H9 (cell line): Measurements from ENCODE around the gene VSIG2. TPM values are rescaled to one million over a fixed set of nuclear protein-coding genes. Genes with fewer than 3 reads are reported as not detected.
A peak's percentile ranks its signal among the peaks of the same experiment; 100 is the strongest.

ENCODE experiments used
- DNase-seq: peaks from one replicate; pipeline ENCODE4 v3.0.0-alpha.2; 2017
- H2AFZ ChIP-seq: one replicate; pipeline ENCODE4 v1.6.1; 2013; ENCODE audit warnings: mild to moderate bottlenecking, low read length, control low read depth, moderate library complexity
- H2AK5ac ChIP-seq: 2 replicates; pipeline ENCODE4 v1.6.1; 2013; ENCODE audit warnings: low read length, control low read depth, mixed read lengths; ENCODE audit not compliant: insufficient read length
- H2BK120ac ChIP-seq: one replicate; pipeline ENCODE4 v1.6.1; 2013; ENCODE audit warnings: low read depth, mild to moderate bottlenecking, low read length, control low read depth, inconsistent platforms; ENCODE audit not compliant: poor library complexity, severe bottlenecking
- H2BK12ac ChIP-seq: 2 replicates; pipeline ENCODE4 v1.6.1; 2013; ENCODE audit warnings: low read length, control low read depth, mixed read lengths, low read depth; ENCODE audit not compliant: insufficient read length
- H2BK15ac ChIP-seq: 2 replicates; pipeline ENCODE4 v1.6.1; 2013; ENCODE audit warnings: low read depth, low read length, control low read depth
- H2BK20ac ChIP-seq: one replicate; pipeline ENCODE4 v1.6.1; 2013; ENCODE audit warnings: low read depth, mild to moderate bottlenecking, low read length, control low read depth, inconsistent platforms; ENCODE audit not compliant: poor library complexity, severe bottlenecking
- H2BK5ac ChIP-seq: 2 replicates; pipeline ENCODE4 v1.6.1; 2013; ENCODE audit warnings: low read length, control low read depth, mixed read lengths; ENCODE audit not compliant: insufficient read length
- H3K14ac ChIP-seq: 2 replicates; pipeline ENCODE4 v1.6.1; 2013; ENCODE audit warnings: low read length, control low read depth; ENCODE audit not compliant: insufficient read depth
- H3K18ac ChIP-seq: 2 replicates; pipeline ENCODE4 v1.6.1; 2013; ENCODE audit warnings: low read depth, mild to moderate bottlenecking, mixed read lengths, low read length, control low read depth; ENCODE audit not compliant: insufficient read length
- H3K23ac ChIP-seq: 2 replicates; pipeline ENCODE4 v1.6.1; 2013; ENCODE audit warnings: low read length, control low read depth, mixed read lengths, low read depth; ENCODE audit not compliant: insufficient read length
- H3K23me2 ChIP-seq: 2 replicates; pipeline ENCODE4 v1.6.1; 2013; ENCODE audit warnings: low read depth, mild to moderate bottlenecking, mixed read lengths, low read length, control low read depth; ENCODE audit not compliant: insufficient read length, poor library complexity, severe bottlenecking
- H3K27ac ChIP-seq: 2 replicates; pipeline ENCODE4 v1.5.1; 2013; ENCODE audit warnings: low read length, control low read depth, mixed read lengths, low read depth; ENCODE audit not compliant: insufficient read length
- H3K27me3 ChIP-seq: 2 replicates; pipeline ENCODE4 v1.6.1; 2013; ENCODE audit warnings: low read length, control low read depth, inconsistent platforms; ENCODE audit not compliant: insufficient read depth
- H3K4ac ChIP-seq: 2 replicates; pipeline ENCODE4 v1.6.1; 2013; ENCODE audit warnings: low read depth, mild to moderate bottlenecking, control low read depth, inconsistent platforms, low read length, moderate library complexity
- H3K4me1 ChIP-seq: 2 replicates; pipeline ENCODE4 v1.6.1; 2013; ENCODE audit warnings: low read length, control low read depth, inconsistent platforms; ENCODE audit not compliant: insufficient read depth
- H3K4me2 ChIP-seq: 2 replicates; pipeline ENCODE4 v1.6.1; 2013; ENCODE audit warnings: low read length, control low read depth, mixed read lengths; ENCODE audit not compliant: insufficient read length, insufficient read depth
- H3K56ac ChIP-seq: 2 replicates; pipeline ENCODE4 v1.6.1; 2013; ENCODE audit warnings: low read depth, mild to moderate bottlenecking, mixed read lengths, low read length, control low read depth; ENCODE audit not compliant: insufficient read length
- H3K79me1 ChIP-seq: 2 replicates; pipeline ENCODE4 v1.6.1; 2013; ENCODE audit warnings: low read depth, mild to moderate bottlenecking, moderate library complexity, low read length, control low read depth, inconsistent platforms; ENCODE audit not compliant: insufficient read depth, poor library complexity, severe bottlenecking
- H3K79me2 ChIP-seq: 2 replicates; pipeline ENCODE4 v1.6.1; 2013; ENCODE audit warnings: low read length, control low read depth, inconsistent platforms; ENCODE audit not compliant: insufficient read depth
- H3K9ac ChIP-seq: 2 replicates; pipeline ENCODE4 v1.6.1; 2013; ENCODE audit warnings: low read length, control low read depth, mixed read lengths; ENCODE audit not compliant: insufficient read length; ENCODE audit errors: extremely low read depth
- H3K9me3 ChIP-seq: one replicate; pipeline ENCODE4 v1.6.1; 2013; ENCODE audit warnings: low read depth, low read length, inconsistent platforms; ENCODE audit not compliant: control insufficient read depth
- H3T11ph ChIP-seq: one replicate; pipeline ENCODE4 v1.6.1; 2013; ENCODE audit warnings: mild to moderate bottlenecking, low read length, control low read depth, inconsistent platforms
- H4K20me1 ChIP-seq: one replicate; pipeline ENCODE4 v1.6.1; 2013; ENCODE audit not compliant: control insufficient read depth, insufficient read length, insufficient read depth
- H4K5ac ChIP-seq: 2 replicates; pipeline ENCODE4 v1.6.1; 2013; ENCODE audit warnings: low read depth, mild to moderate bottlenecking, mixed read lengths, low read length, control low read depth; ENCODE audit not compliant: insufficient read length
- H4K8ac ChIP-seq: replicated peaks from 2 replicates; pipeline ENCODE4 v1.6.1; 2013; ENCODE audit warnings: low read length, control low read depth, mixed read lengths, low read depth; ENCODE audit not compliant: insufficient read length
- H4K91ac ChIP-seq: 2 replicates; pipeline ENCODE4 v1.6.1; 2013; ENCODE audit warnings: low read depth, mild to moderate bottlenecking, moderate library complexity, mixed read lengths, low read length, control low read depth; ENCODE audit not compliant: insufficient read length
- H3K27ac Mint-ChIP-seq, 3 experiments: 2 replicates in 2 of 3; 3 replicates in 1 of 3; pipeline ENCODE4 v1.8.0; 2020 to 2021; ENCODE audit warnings: mixed read lengths in 3 of 3, mild to moderate bottlenecking in 1 of 3, moderate library complexity in 1 of 3
- H3K27me3 Mint-ChIP-seq: 2 replicates; pipeline ENCODE4 v1.8.0; 2021; ENCODE audit warnings: low read depth, mild to moderate bottlenecking, moderate library complexity, mixed read lengths
- H3K36me3 Mint-ChIP-seq, 3 experiments: 2 replicates in 2 of 3; 3 replicates in 1 of 3; pipeline ENCODE4 v1.8.0; 2020 to 2021; ENCODE audit warnings: low read depth in 3 of 3, mixed read lengths in 3 of 3; ENCODE audit not compliant: insufficient read depth in 1 of 3
- H3K4me1 Mint-ChIP-seq, 2 experiments: 2 replicates each; pipeline ENCODE4 v1.8.0; 2020; ENCODE audit warnings: mixed read lengths in 2 of 2
- H3K4me3 Mint-ChIP-seq, 2 experiments: 2 replicates in 1 of 2; 3 replicates in 1 of 2; pipeline ENCODE4 v1.8.0; 2020 to 2021; ENCODE audit warnings: mild to moderate bottlenecking in 2 of 2, mixed read lengths in 2 of 2, moderate library complexity in 1 of 2
- H3K9me3 Mint-ChIP-seq, 2 experiments: 2 replicates in 1 of 2; 3 replicates in 1 of 2; pipeline ENCODE4 v1.8.0; 2020; ENCODE audit warnings: mild to moderate bottlenecking in 2 of 2, mixed read lengths in 2 of 2, moderate library complexity in 1 of 2
- WGBS: extraction: QIAGEN DNeasy Blood & Tissue Kit; methylation state at CpG from one replicate; pipeline ENCODE4 v1.1.7; 2013; ENCODE audit warnings: missing lambda C conversion rate, low lambda C conversion rate, mixed read lengths; ENCODE audit not compliant: insufficient read length; ENCODE audit errors: extremely low coverage; 5-methylcytosine and 5-hydroxymethylcytosine counted together
- total RNA-seq: library from RNA; stranded (reverse); gene quantifications from 2 replicates; pipeline ENCODE4 v1.2.1, GENCODE V29; 2021
- TF ChIP-seq, protein P1 (sequence below): fragments of 200-600 bp; sonication (generic); conservative IDR thresholded peaks from 3 replicates; pipeline ENCODE4 v1.8.0; 2021; ENCODE audit warnings: antibody characterized with exemption, mild to moderate bottlenecking

Gene VSIG2
- total RNA-seq, 1 experiment from 2014 or later = not detected

DNA sequence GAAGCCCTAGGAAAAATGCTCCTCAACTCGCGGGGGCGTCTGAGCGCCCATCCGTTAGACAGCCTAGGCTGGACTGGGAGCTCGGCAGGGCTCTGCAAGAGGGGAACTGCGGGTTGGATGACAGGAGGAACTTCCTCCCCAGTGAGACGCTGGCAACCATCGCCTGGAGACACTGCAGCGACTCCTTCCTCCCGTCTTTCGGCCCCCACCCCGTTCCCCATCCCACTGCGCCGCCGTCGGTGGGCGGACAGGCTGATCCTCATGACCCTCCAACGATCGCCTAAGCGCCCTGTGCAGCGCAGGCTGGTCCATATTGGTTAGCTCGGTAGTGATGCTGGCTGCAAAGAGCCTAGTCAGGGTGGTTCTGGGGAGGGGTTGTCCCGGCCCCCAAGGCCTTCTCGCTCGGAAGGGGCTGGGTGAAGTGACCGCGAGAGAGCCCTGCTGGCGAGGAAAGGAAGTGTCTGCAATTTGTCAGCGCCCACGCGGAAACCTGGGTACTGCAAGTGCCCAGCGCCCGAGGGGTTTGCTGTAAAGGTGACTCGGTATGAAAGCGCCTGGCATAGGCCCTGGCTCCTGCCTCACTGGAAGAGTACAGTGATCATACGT lies 11.7 kb downstream of the VSIG2 start:
- H3K27ac ChIP-seq = no peak overlapping the region
- Mint-ChIP-seq H3K27me3 (peaks cover 94% of the 10 kb centered on the region), H3K36me3 (no peaks in the 10 kb centered on the region; a peak in 1 of 7 replicates), H3K9me3 (no peaks in the 10 kb centered on the region; a peak in 1 of 5 replicates), H3K4me3 (peak overlapping the region; percentile 73 to 80), H3K4me1 (peaks cover 25 to 27% of the 10 kb centered on the region in 2 experiments), H3K27ac (no peak overlapping the region)
- no peak overlapping the region for H2BK20ac ChIP-seq
- WGBS = no CpG with 5 or more reads among the region's 37 CpGs
- H2BK12ac ChIP-seq = no peak overlapping the region
- no peak overlapping the region for H3K23ac ChIP-seq
- no peaks in the 10 kb centered on the region for H3K9me3 ChIP-seq
- no peak overlapping the region for H3T11ph ChIP-seq
- H3K4ac ChIP-seq = no peak overlapping the region
- H2BK5ac ChIP-seq = no peak overlapping the region
- no peak overlapping the region for H2AK5ac ChIP-seq
- TF ChIP-seq, protein P1, sequence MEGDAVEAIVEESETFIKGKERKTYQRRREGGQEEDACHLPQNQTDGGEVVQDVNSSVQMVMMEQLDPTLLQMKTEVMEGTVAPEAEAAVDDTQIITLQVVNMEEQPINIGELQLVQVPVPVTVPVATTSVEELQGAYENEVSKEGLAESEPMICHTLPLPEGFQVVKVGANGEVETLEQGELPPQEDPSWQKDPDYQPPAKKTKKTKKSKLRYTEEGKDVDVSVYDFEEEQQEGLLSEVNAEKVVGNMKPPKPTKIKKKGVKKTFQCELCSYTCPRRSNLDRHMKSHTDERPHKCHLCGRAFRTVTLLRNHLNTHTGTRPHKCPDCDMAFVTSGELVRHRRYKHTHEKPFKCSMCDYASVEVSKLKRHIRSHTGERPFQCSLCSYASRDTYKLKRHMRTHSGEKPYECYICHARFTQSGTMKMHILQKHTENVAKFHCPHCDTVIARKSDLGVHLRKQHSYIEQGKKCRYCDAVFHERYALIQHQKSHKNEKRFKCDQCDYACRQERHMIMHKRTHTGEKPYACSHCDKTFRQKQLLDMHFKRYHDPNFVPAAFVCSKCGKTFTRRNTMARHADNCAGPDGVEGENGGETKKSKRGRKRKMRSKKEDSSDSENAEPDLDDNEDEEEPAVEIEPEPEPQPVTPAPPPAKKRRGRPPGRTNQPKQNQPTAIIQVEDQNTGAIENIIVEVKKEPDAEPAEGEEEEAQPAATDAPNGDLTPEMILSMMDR = peak; percentile 47
- no peaks in the 10 kb centered on the region for H4K20me1 ChIP-seq
- no peak overlapping the region for H4K8ac ChIP-seq
- H3K79me1 ChIP-seq = no peaks in the 10 kb centered on the region
- no peak overlapping the region for H2AFZ ChIP-seq
- H4K5ac ChIP-seq = no peak overlapping the region
- DNase-seq = peak; percentile 53
- H3K79me2 ChIP-seq = no peaks in the 10 kb centered on the region
- no peak overlapping the region for H4K91ac ChIP-seq
- no peak overlapping the region for H3K9ac ChIP-seq
- no peak overlapping the region for H3K56ac ChIP-seq
- peaks cover 80% of the 10 kb centered on the region for H3K27me3 ChIP-seq
- H3K23me2 ChIP-seq = peaks cover 14% of the 10 kb centered on the region
- H3K18ac ChIP-seq = no peak overlapping the region
- no peaks in the 10 kb centered on the region for H3K4me1 ChIP-seq
- H3K14ac ChIP-seq = no peak overlapping the region
- H2BK15ac ChIP-seq = no peak overlapping the region
- peak overlapping the region; percentile 49 for H3K4me2 ChIP-seq
- no peak overlapping the region for H2BK120ac ChIP-seq
